Thyroid gland (tissue), 4 donors: Measurements from ENCODE around the gene C1QTNF12. TPM values are rescaled to one million over a fixed set of nuclear protein-coding genes. Genes with fewer than 3 reads are reported as not detected.

Experiments
- DNase-seq, 2 donors: peaks; one replicate each; pipeline ENCODE4 v3.0.0-alpha.2; 2019
- H3K27ac ChIP-seq, 3 donors: fragments of 200-600 bp; sonication (generic); 1 replicate in 2 of 3; 2 replicates in 1 of 3; pipeline ENCODE4 v1.5.1; 2016 to 2019; ENCODE audit warnings: mild to moderate bottlenecking in 1 of 3, moderate library complexity in 1 of 3
- H3K27me3 ChIP-seq: fragments of 200-600 bp; sonication (generic); one replicate; pipeline ENCODE4 v1.5.1; 2019
- H3K36me3 ChIP-seq, 2 donors: fragments of 200-600 bp; sonication (generic); one replicate each; pipeline ENCODE4 v1.5.1; 2016 to 2019
- H3K4me1 ChIP-seq, 2 donors: fragments of 200-600 bp; sonication (generic); one replicate each; pipeline ENCODE4 v1.5.1; 2017 to 2019
- H3K4me3 ChIP-seq, 3 donors: fragments of 200-600 bp; sonication (generic); replicated peaks in 1 of 3; 1 replicate in 2 of 3; 2 replicates in 1 of 3; pipeline ENCODE4 v1.5.1; 2016; ENCODE audit warnings: mild to moderate bottlenecking in 1 of 3
- H3K9me3 ChIP-seq: fragments of 200-600 bp; sonication (generic); one replicate; pipeline ENCODE4 v1.5.1; 2017
- POLR2A ChIP-seq, 2 donors: fragments of 450-650 bp; IDR thresholded peaks; one replicate each; pipeline ENCODE4 v1.6.1; 2017; ENCODE audit warnings: antibody characterized with exemption in 2 of 2, mild to moderate bottlenecking in 2 of 2, moderate library complexity in 1 of 2
- WGBS, 2 donors: methylation state at CpG; one replicate each; pipeline ENCODE4 v1.1.5; 2017; 5-methylcytosine and 5-hydroxymethylcytosine counted together
- intact Hi-C: fragments of 100-400 bp; cut with DNase I; formaldehyde crosslinking; loops from one replicate; pipeline ENCODE4 v1.15.1; 2023
- total RNA-seq, 4 donors: library from RNA; depleted of rRNA; stranded (reverse); fragments of >200 nt; gene quantifications; one replicate each; pipeline ENCODE4 v1.2.3, GENCODE V29; 2016
- TF ChIP-seq, protein P1 (sequence below), 6 experiments: fragments of 200-600 bp in 3 of 6; fragments of 450-650 bp in 3 of 6; sonication (generic) in 3 of 6; IDR thresholded peaks; one replicate each; pipeline ENCODE4 v1.5.1; 2016 to 2019; ENCODE audit warnings: antibody characterized with exemption in 6 of 6, mild to moderate bottlenecking in 2 of 6, inconsistent platforms in 1 of 6, moderate library complexity in 1 of 6

The C1QTNF12 gene
- total RNA-seq, 4 donors from 2014 or later: 0.83 TPM; not detected in 3

- TF ChIP-seq, protein P1, sequence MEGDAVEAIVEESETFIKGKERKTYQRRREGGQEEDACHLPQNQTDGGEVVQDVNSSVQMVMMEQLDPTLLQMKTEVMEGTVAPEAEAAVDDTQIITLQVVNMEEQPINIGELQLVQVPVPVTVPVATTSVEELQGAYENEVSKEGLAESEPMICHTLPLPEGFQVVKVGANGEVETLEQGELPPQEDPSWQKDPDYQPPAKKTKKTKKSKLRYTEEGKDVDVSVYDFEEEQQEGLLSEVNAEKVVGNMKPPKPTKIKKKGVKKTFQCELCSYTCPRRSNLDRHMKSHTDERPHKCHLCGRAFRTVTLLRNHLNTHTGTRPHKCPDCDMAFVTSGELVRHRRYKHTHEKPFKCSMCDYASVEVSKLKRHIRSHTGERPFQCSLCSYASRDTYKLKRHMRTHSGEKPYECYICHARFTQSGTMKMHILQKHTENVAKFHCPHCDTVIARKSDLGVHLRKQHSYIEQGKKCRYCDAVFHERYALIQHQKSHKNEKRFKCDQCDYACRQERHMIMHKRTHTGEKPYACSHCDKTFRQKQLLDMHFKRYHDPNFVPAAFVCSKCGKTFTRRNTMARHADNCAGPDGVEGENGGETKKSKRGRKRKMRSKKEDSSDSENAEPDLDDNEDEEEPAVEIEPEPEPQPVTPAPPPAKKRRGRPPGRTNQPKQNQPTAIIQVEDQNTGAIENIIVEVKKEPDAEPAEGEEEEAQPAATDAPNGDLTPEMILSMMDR (IDR thresholded peaks at IDR 0.05): no peak
- no peak for TF ChIP-seq POLR2A (IDR thresholded peaks at IDR 0.05)
- Histone ChIP-seq H3K27ac (no peak overlapping the region), H3K4me1 (peaks cover 0 to 10% of the 10 kb centered on the region in 2 donors), H3K27me3 (no peaks in the 10 kb centered on the region), H3K36me3 (no peaks in the 10 kb centered on the region), H3K9me3 (no peaks in the 10 kb centered on the region), H3K4me3 (no peak overlapping the region)
- DNase-seq: no peak
- intact Hi-C loops: no loop called here
- 60 to 80% methylated on average over 2 of the region's 25 CpGs for WGBS, 2 donors
These were observed 905 bp upstream of the C1QTNF12 start for GRCh38 chr1:1247341-1247913.

DNA sequence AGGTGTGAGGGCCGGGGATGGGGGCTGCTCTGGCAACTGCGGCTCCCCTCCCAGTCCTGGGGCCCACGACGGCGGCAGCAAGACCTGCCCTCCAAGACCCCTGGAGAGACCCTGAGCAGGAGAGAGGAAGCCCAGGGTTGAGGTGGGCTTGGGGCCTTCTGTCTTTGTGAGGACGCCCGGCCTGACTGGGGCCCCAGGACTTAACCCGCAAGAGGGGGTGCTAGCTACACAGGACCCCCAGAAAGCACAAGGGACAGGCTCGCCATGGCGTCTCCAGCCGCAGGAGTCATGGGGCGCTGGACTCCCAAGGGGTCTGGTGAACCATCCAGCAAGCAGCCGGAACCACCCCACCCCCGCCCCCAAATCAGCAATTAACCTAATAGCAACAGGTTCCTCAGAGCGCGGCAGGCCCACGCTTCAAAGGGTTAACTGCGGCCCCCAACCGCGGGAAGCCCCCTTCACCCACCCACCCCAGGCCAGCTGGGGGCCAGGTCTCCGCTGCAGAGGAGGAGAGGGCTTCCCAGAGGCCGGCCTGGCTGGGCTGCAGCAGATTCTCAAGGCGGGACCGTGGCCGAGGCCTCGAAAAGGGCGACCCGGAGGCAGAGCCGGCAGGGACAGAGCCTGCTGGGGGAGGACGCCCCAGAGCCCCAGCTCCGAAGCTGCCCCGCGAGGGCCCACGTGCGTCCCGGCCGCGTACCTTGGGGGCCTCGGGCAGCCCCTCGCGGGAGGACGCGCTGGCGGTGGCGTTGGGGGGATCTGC, 525 bp downstream of the C1QTNF12 start:
- H3K4me3 ChIP-seq: no peak overlapping the region
- TF ChIP-seq POLR2A (IDR thresholded peaks at IDR 0.05): no peak
- TF ChIP-seq, protein P1 (IDR thresholded peaks at IDR 0.05): no peak
- no peak for DNase-seq
- intact Hi-C loops: no loop called here
- peaks cover 0 to 10% of the 10 kb centered on the region in 2 donors for H3K4me1 ChIP-seq
- no peaks in the 10 kb centered on the region for H3K36me3 ChIP-seq
- H3K9me3 ChIP-seq: no peaks in the 10 kb centered on the region
- H3K27ac ChIP-seq: no peak overlapping the region
- 39 to 40% methylated on average over 3 to 12 of the region's 45 CpGs for WGBS, 2 donors
- H3K27me3 ChIP-seq: no peaks in the 10 kb centered on the region

GRCh38 chr1:1245178-1245816, 1.2 kb downstream of the C1QTNF12 start:
- Histone ChIP-seq H3K27me3 (no peaks in the 10 kb centered on the region), H3K36me3 (no peaks in the 10 kb centered on the region)
- WGBS, 2 donors: 72% methylated on average over 7 of the region's 23 CpGs; no CpG with 5 or more reads in 1 of the 2 donors

GRCh38 chr1:1244192-1244811, 2.2 kb downstream of the C1QTNF12 start:
- DNase-seq: no peak

More at GRCh38 chr1:1245178-1245816, 1.2 kb downstream of the C1QTNF12 start:
- Histone ChIP-seq H3K4me3 (no peak overlapping the region), H3K27ac (no peak overlapping the region), H3K9me3 (no peaks in the 10 kb centered on the region), H3K4me1 (peaks cover 0 to 10% of the 10 kb centered on the region in 2 donors)
- DNase-seq: no peak
- intact Hi-C loops: no loop called here
- no peak for TF ChIP-seq POLR2A (IDR thresholded peaks at IDR 0.05)
- TF ChIP-seq, protein P1 (IDR thresholded peaks at IDR 0.05): no peak

More at GRCh38 chr1:1244192-1244811, 2.2 kb downstream of the C1QTNF12 start:
- H3K9me3 ChIP-seq: no peaks in the 10 kb centered on the region
- intact Hi-C loops: no loop called here
- H3K4me1 ChIP-seq: peaks cover 0 to 10% of the 10 kb centered on the region in 2 donors
- H3K27me3 ChIP-seq: no peaks in the 10 kb centered on the region
- TF ChIP-seq, protein P1 (IDR thresholded peaks at IDR 0.05): no peak
- TF ChIP-seq POLR2A (IDR thresholded peaks at IDR 0.05): no peak
- no peak overlapping the region for H3K4me3 ChIP-seq
- H3K27ac ChIP-seq: no peak overlapping the region
- H3K36me3 ChIP-seq: no peaks in the 10 kb centered on the region
- 70 to 84% methylated on average over 10 to 30 of the region's 30 CpGs for WGBS, 2 donors
